GM19468 (cell line): Measurements from ENCODE around the gene HIPK3.

ENCODE experiments used
- ATAC-seq: cut with Tn5 transposase; IDR thresholded peaks from one replicate; pipeline ENCODE4 v1.9.1; 2021; ENCODE audit warnings: mild to moderate bottlenecking, moderate library complexity, moderate number of reproducible peaks; ENCODE audit not compliant: unreplicated experiment; ENCODE audit errors: extremely low read depth

HIPK3 gene

DNA sequence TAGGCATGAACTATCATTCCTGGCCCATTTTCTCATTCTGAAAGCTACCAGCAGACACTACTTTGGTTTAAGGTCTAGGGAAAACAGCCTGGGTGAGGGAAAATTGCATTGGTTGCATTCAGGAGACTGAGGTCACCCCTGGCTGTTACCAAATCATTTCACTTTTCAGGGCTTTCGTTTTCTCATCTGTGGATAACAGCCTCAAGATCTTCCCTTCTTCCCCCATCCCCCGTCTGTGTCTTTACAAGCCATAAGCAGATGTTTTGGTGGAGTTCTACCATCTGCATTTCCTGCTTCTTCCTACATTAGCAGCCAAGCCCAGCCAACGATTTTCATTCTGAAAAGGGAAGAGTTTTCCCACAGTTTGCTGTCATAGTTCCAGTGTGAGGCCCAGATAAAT lies 130.4 kb downstream of the HIPK3 start:
- no peak for ATAC-seq

- ATAC-seq, result no peak
Observed at GRCh38 chr11:33387996-33388395, 130.8 kb downstream of the HIPK3 start.

- no peak for ATAC-seq
Observed at GRCh38 chr11:33388793-33389525, 131.8 kb downstream of the HIPK3 start.

- ATAC-seq, result peak; percentile 72
Observed at GRCh38 chr11:33389635-33390034, 132.5 kb downstream of the HIPK3 start.

- ATAC-seq, result no peak
Observed at GRCh38 chr11:33390944-33391892, 134.0 kb downstream of the HIPK3 start.

GRCh38 chr11:33391893-33392251 lies 134.7 kb downstream of the HIPK3 start:
- ATAC-seq, result no peak

GRCh38 chr11:33394431-33395109 lies 137.4 kb downstream of the HIPK3 start:
- ATAC-seq, result no peak

DNA sequence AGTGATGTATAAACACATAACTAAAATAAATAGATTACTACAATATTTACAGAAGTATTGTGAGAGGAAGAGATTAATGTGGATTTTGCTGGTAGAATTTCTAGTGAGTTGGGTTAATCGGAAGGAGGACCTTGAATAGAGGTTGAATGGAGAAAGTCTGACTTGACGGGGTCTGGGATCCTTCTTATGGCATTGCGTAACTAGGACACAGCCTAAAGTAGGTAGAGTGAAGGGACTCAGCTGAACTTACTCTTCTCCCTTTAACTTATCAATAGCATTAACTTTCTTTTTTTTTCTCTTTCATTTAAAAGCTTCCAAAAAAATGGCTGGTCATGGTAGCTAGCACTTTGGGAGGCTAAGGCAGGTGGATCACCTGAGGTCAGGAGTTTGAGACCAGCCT lies 139.2 kb downstream of the HIPK3 start:
- ATAC-seq, result no peak

DNA sequence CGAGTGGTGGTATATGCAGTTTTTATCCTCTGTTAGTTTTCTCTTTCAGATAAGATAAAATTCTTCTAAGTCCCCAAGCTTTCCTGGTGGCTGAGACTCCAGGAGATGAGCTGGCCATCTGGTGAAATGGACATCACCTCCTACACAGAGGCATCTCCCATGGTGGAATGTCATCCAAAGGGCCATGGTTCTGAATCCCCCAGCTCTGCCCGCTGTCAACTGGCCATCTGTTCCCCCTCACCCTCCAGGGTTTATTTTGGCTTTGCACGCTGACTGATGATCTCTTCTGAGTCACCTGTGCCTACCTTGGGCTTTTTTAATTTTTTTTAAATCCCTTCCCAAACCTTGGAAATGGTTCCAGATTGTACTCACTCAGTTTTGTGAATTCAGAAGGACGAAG lies 142.2 kb downstream of the HIPK3 start:
- no peak for ATAC-seq

DNA sequence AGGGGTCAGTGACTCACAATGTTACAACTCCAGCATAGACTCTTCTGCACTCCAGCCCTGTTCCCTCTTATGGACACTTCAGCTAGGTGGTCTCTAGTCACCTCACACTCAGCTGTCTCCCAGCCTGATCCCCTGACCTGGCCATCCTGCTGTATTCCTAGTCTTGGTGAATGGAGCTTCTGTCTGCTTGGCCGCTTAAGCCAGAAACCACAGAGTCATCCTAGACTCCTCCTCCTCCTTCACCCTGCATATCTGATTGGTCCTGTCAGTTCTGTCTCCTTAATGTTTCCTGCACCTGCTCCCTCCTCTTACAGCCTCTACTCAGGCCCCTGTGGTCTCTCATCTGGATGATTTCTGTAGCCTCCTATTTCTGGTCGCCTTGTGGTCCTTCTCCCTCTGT lies 144.9 kb downstream of the HIPK3 start:
- ATAC-seq, result no peak

GRCh38 chr11:33403344-33403743 lies 146.2 kb downstream of the HIPK3 start:
- ATAC-seq, result no peak

DNA sequence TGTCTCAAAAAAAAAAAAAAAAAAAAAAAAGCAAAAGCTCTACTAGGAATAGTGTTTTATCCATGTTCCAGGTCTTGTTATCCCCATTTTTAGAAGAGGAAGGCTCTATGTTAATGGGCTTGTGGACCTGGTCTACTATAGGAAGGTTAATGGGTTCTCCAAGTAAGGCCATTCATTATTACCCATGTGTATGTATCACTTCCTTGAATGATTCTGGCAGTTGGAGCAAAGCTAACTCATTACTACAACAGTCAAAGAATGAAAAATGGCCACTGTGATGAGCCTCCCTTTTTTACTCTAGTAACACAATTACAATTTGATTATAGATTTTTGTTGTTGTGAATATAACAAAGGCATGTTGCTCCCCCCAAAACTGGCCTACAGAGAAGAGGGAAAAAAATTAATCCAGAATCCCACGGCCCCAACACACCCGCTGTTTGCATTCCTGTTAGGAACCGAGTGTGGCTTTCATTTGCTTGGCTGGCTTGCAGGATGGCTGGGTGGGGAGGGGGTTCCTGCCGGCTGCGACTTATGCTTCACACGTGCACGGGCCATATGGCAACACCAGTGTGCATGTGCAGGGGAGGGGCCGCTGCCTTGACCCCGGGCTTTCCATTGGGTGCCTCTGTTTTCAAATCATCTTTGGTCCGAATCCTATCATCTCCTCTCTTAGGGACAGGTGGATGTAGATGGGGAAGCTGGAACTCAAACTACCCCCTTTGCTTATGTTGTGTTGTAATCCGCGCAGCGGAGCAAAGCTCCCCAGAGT lies 148.8 kb downstream of the HIPK3 start:
- no peak for ATAC-seq
